ENCODE measurements around the gene ACTG2. TPM values are rescaled to one million over a fixed set of nuclear protein-coding genes. Genes with fewer than 3 reads are reported as not detected.

ACTG2 gene
- total RNA-seq, 1 experiment from 2014 or later: 1.5 TPM

- no peaks in the 10 kb centered on the region for H3K4me1 ChIP-seq (ENCODE audit: insufficient read depth, low read length)
- H3K27ac Mint-ChIP-seq: no peak overlapping the region; a peak in 1 of 7 replicates
- no peak overlapping the region for H2AK5ac ChIP-seq (ENCODE audit: insufficient read length, low read length)
- no peak overlapping the region for H2AFZ ChIP-seq (ENCODE audit: low read length)
- H3K23ac ChIP-seq (ENCODE audit: insufficient read length, low read depth, low read length): no peak overlapping the region
- H3K4me3 Mint-ChIP-seq: no peak overlapping the region
- no peak overlapping the region for H3T11ph ChIP-seq (ENCODE audit: low read length)
- no peaks in the 10 kb centered on the region for H3K9me3 ChIP-seq (ENCODE audit: control insufficient read depth, low read depth, low read length)
- H3K14ac ChIP-seq (ENCODE audit: insufficient read depth, low read length): no peak overlapping the region
- no peaks in the 10 kb centered on the region for H3K27me3 ChIP-seq (ENCODE audit: insufficient read depth, low read length)
- no peak overlapping the region for H2BK120ac ChIP-seq (ENCODE audit: low read depth, low read length, poor library complexity, severe bottlenecking)
- H3K23me2 ChIP-seq (ENCODE audit: insufficient read length, low read depth, low read length, poor library complexity, severe bottlenecking): no peaks in the 10 kb centered on the region
- DNase-seq: no peak
- H3K4me1 Mint-ChIP-seq: peaks cover 0 to 3% of the 10 kb centered on the region in 2 experiments; a peak in 1 of 4 replicates
- no peak overlapping the region for H3K56ac ChIP-seq (ENCODE audit: insufficient read length, low read depth, low read length)
- no peak overlapping the region for H3K9ac ChIP-seq (ENCODE audit: extremely low read depth, insufficient read length, low read length)
- peaks cover 3% of the 10 kb centered on the region for H4K20me1 ChIP-seq (ENCODE audit: control insufficient read depth, insufficient read depth, insufficient read length)
- H4K91ac ChIP-seq (ENCODE audit: insufficient read length, low read depth, low read length): no peak overlapping the region
- no peak overlapping the region for H2BK12ac ChIP-seq (ENCODE audit: insufficient read length, low read depth, low read length)
- H3K9me3 Mint-ChIP-seq: no peaks in the 10 kb centered on the region
- no peak overlapping the region for H2BK20ac ChIP-seq (ENCODE audit: low read depth, low read length, poor library complexity, severe bottlenecking)
- no peak overlapping the region for H3K4ac ChIP-seq (ENCODE audit: low read depth, low read length)
- H4K5ac ChIP-seq (ENCODE audit: insufficient read length, low read depth, low read length): no peak overlapping the region
- H3K79me1 ChIP-seq (ENCODE audit: insufficient read depth, low read depth, low read length, poor library complexity, severe bottlenecking): peaks cover 10% of the 10 kb centered on the region
- no peak overlapping the region for H4K8ac ChIP-seq (replicated peaks; ENCODE audit: insufficient read length, low read depth, low read length)
- peaks cover 0 to 31% (median 19%) of the 10 kb centered on the region in 3 experiments; a peak in 4 of 7 replicates for H3K36me3 Mint-ChIP-seq (ENCODE audit: insufficient read depth in 1 of 3, low read depth in 3 of 3)
- H3K18ac ChIP-seq (ENCODE audit: insufficient read length, low read depth, low read length): no peak overlapping the region
- H3K27me3 Mint-ChIP-seq (ENCODE audit: low read depth): no peaks in the 10 kb centered on the region
- no peak overlapping the region for H3K27ac ChIP-seq (ENCODE audit: insufficient read length, low read depth, low read length)
- no peak overlapping the region for H2BK5ac ChIP-seq (ENCODE audit: insufficient read length, low read length)
- H3K79me2 ChIP-seq (ENCODE audit: insufficient read depth, low read length): peaks cover 17% of the 10 kb centered on the region
- H2BK15ac ChIP-seq (ENCODE audit: low read depth, low read length): no peak overlapping the region
- no peak overlapping the region for H3K4me2 ChIP-seq (ENCODE audit: insufficient read depth, insufficient read length, low read length)
- TF ChIP-seq, protein P1, sequence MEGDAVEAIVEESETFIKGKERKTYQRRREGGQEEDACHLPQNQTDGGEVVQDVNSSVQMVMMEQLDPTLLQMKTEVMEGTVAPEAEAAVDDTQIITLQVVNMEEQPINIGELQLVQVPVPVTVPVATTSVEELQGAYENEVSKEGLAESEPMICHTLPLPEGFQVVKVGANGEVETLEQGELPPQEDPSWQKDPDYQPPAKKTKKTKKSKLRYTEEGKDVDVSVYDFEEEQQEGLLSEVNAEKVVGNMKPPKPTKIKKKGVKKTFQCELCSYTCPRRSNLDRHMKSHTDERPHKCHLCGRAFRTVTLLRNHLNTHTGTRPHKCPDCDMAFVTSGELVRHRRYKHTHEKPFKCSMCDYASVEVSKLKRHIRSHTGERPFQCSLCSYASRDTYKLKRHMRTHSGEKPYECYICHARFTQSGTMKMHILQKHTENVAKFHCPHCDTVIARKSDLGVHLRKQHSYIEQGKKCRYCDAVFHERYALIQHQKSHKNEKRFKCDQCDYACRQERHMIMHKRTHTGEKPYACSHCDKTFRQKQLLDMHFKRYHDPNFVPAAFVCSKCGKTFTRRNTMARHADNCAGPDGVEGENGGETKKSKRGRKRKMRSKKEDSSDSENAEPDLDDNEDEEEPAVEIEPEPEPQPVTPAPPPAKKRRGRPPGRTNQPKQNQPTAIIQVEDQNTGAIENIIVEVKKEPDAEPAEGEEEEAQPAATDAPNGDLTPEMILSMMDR (conservative IDR thresholded peaks at IDR 0.05): no peak
Measured at GRCh38 chr2:73937899-73938298, 45.1 kb downstream of the ACTG2 start.

Data from H9 (cell line).